HG03064 (cell line): ENCODE data around the gene TMEM89.

Experiments
- ATAC-seq: cut with Tn5 transposase; IDR thresholded peaks from one replicate; pipeline ENCODE4 v1.9.1; 2021; ENCODE audit warnings: low read depth; ENCODE audit not compliant: unreplicated experiment

The TMEM89 gene

GRCh38 chr3:48619541-48620524 lies 1.7 kb downstream of the TMEM89 start:
- no peak for ATAC-seq

GRCh38 chr3:48617559-48617958 lies 4.0 kb downstream of the TMEM89 start:
- ATAC-seq = no peak

GRCh38 chr3:48614044-48614443 lies 7.5 kb downstream of the TMEM89 start:
- no peak for ATAC-seq

- ATAC-seq = no peak
Measured at GRCh38 chr3:48612309-48612708, 9.3 kb downstream of the TMEM89 start.

- peak; percentile 93 for ATAC-seq
Measured at GRCh38 chr3:48609088-48610005, 12.2 kb downstream of the TMEM89 start, which contains the start of gene UQCRC1. UQCRC1 (minus strand) TSS chr3:48609646; CDS start chr3:48609620, 26 bp downstream.

GRCh38 chr3:48607519-48607918 lies 14.1 kb downstream of the TMEM89 start:
- no peak for ATAC-seq

- no peak for ATAC-seq
Measured at GRCh38 chr3:48601622-48601994, 20.0 kb downstream of the TMEM89 start.

- ATAC-seq = no peak
Measured at GRCh38 chr3:48600711-48601621, 20.6 kb downstream of the TMEM89 start.

GRCh38 chr3:48599509-48600285 lies 21.9 kb downstream of the TMEM89 start:
- ATAC-seq = no peak

GRCh38 chr3:48599077-48599501 lies 22.5 kb downstream of the TMEM89 start:
- no peak for ATAC-seq

- ATAC-seq = no peak
Measured at GRCh38 chr3:48598323-48599076, 23.1 kb downstream of the TMEM89 start.

- ATAC-seq = no peak
Measured at GRCh38 chr3:48597408-48597800, 24.2 kb downstream of the TMEM89 start.

GRCh38 chr3:48596676-48597407 lies 24.7 kb downstream of the TMEM89 start:
- ATAC-seq = no peak

- ATAC-seq = no peak
Measured at GRCh38 chr3:48596157-48596556, 25.4 kb downstream of the TMEM89 start.

GRCh38 chr3:48595526-48596121 lies 25.9 kb downstream of the TMEM89 start:
- no peak for ATAC-seq

GRCh38 chr3:48595075-48595525 lies 26.5 kb downstream of the TMEM89 start, which contains the start of gene COL7A1:
COL7A1 (minus strand) TSS chr3:48595329; CDS start chr3:48595159, 170 bp downstream.
- no peak for ATAC-seq

- no peak for ATAC-seq
Measured at GRCh38 chr3:48594417-48595049, 27.0 kb downstream of the TMEM89 start.
